Measurements from ENCODE around the gene CES5A. TPM values are rescaled to one million over a fixed set of nuclear protein-coding genes. Genes with fewer than 3 reads are reported as not detected.

CES5A gene
- total and polyA plus RNA-seq, 2 of the 8 experiments (the other 6 are each of a cell fraction or from before 2014, with no cell fraction given): not detected

- TF ChIP-seq JUND (IDR thresholded peaks at IDR 0.05; ENCODE audit: low read length): no peak
- no peak for TF ChIP-seq TAF1 (IDR thresholded peaks at IDR 0.05; ENCODE audit: low read depth, low read length)
- no peak for TF ChIP-seq EGR1 (IDR thresholded peaks at IDR 0.05; ENCODE audit: borderline replicate concordance, low read depth, low read length)
- no peak for TF ChIP-seq TCF12 (IDR thresholded peaks at IDR 0.05; ENCODE audit: low read depth, low read length)
- no peak for TF ChIP-seq BRCA1 (IDR thresholded peaks at IDR 0.05; ENCODE audit: low read depth, low read length)
Measured at GRCh38 chr16:55899857-55900256, 24.7 kb upstream of the CES5A start (continued).

Measured in H1 (cell line).